Measurements from ENCODE around the gene RBFOX1. TPM values are rescaled to one million over a fixed set of nuclear protein-coding genes. Genes with fewer than 3 reads are reported as not detected.

RBFOX1 gene
- total RNA-seq, 2 donors from 2014 or later: not detected

DNA sequence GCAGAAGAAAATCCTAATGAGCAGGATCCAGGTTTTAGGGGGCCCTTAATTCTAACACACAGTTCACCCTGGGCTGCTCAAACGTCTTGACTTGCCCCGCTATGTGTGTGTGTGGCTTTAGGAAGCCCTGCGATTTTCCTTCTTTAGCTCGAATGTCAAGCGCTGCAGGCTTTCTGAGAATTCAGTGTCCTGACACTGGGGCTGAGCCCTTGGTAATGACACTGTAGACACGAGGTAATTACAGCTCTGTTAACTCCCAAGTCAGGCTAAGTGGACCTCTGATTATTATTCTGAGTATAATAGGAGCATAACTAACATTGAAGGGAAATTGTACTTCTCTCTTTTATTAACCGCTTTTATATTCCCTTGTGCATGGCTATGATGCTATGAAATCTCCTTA is 202.1 kb downstream of the RBFOX1 start:
- ATAC-seq: no peak

DNA sequence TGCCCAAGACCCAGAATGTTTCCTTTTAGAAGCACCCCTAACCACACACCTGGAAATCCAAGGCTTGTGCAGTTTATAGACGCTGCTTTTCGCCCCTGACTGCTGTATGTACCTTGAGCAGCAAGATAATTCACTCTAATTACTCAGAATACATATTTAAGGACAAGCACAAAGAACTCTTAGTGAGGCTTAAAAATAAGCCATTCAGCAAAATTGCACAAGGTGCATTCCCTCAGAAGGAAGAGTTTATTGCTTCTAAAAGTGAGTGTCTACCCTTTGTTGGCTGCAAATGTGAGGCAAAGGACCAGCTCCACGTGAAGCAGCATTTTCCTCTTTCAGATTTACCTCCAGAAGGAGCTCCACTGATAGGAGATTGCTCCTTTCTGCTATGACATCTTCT is 208.4 kb downstream of the RBFOX1 start:
- Histone ChIP-seq H3K4me3 (no peak overlapping the region), H3K9me3 (no peaks in the 10 kb centered on the region), H3K27ac (no peak overlapping the region), H3K27me3 (no peaks in the 10 kb centered on the region), H3K36me3 (replicated peaks in 1 of 2; ENCODE audit: insufficient read depth in 1 of 2, low read depth in 2 of 2) (no peaks in the 10 kb centered on the region), H3K4me1 (no peaks in the 10 kb centered on the region)
- DNase-seq (no peak), ATAC-seq (no peak)
- TF ChIP-seq CTCF (IDR thresholded peaks at IDR 0.05) (no peak), POLR2A (IDR thresholded peaks at IDR 0.05) (no peak)
- 63 to 73% methylated on average over 3 of the region's 3 CpGs for WGBS, 2 donors
- intact Hi-C loops (cut with DNase I): no loop called here

More for the DNA sequence above, 202.1 kb downstream of the RBFOX1 start:
- no peak for DNase-seq
- no peak for TF ChIP-seq CTCF (IDR thresholded peaks at IDR 0.05)
- TF ChIP-seq POLR2A (IDR thresholded peaks at IDR 0.05): no peak
- H3K4me1 ChIP-seq: no peaks in the 10 kb centered on the region
- no peaks in the 10 kb centered on the region for H3K36me3 ChIP-seq (replicated peaks in 1 of 2; ENCODE audit: insufficient read depth in 1 of 2, low read depth in 2 of 2)
- H3K9me3 ChIP-seq: no peaks in the 10 kb centered on the region
- 56 to 59% methylated on average over 7 of the region's 7 CpGs for WGBS, 2 donors
- H3K4me3 ChIP-seq: no peak overlapping the region
- intact Hi-C loops (cut with DNase I): no loop called here
- no peaks in the 10 kb centered on the region for H3K27me3 ChIP-seq
- H3K27ac ChIP-seq: no peak overlapping the region

GRCh38 chr16:7545251-7545650 is 212.6 kb downstream of the RBFOX1 start:
- Histone ChIP-seq H3K9me3 (no peaks in the 10 kb centered on the region), H3K36me3 (replicated peaks in 1 of 2; ENCODE audit: insufficient read depth in 1 of 2, low read depth in 2 of 2) (no peaks in the 10 kb centered on the region), H3K27ac (no peak overlapping the region), H3K27me3 (no peaks in the 10 kb centered on the region), H3K4me1 (no peaks in the 10 kb centered on the region), H3K4me3 (no peak overlapping the region)
- ATAC-seq: no peak
- no peak for TF ChIP-seq POLR2A (IDR thresholded peaks at IDR 0.05)
- TF ChIP-seq CTCF (IDR thresholded peaks at IDR 0.05): no peak
- intact Hi-C loops (cut with DNase I): no loop called here
- WGBS, 2 donors: 47 to 54% methylated on average over 9 of the region's 9 CpGs
- no peak for DNase-seq

- 23 to 30% methylated on average over 4 of the region's 4 CpGs for WGBS, 2 donors
Measured at GRCh38 chr16:7546948-7547347, 214.3 kb downstream of the RBFOX1 start.

More at GRCh38 chr16:7546948-7547347, 214.3 kb downstream of the RBFOX1 start:
- H3K27ac ChIP-seq: no peak overlapping the region
- DNase-seq (no peak), ATAC-seq (no peak)
- intact Hi-C loops (cut with DNase I): no loop called here
- no peaks in the 10 kb centered on the region for H3K27me3 ChIP-seq
- no peaks in the 10 kb centered on the region for H3K9me3 ChIP-seq
- TF ChIP-seq POLR2A (IDR thresholded peaks at IDR 0.05) (no peak), CTCF (IDR thresholded peaks at IDR 0.05) (no peak)
- no peak overlapping the region for H3K4me3 ChIP-seq
- no peaks in the 10 kb centered on the region for H3K36me3 ChIP-seq (replicated peaks in 1 of 2; ENCODE audit: insufficient read depth in 1 of 2, low read depth in 2 of 2)
- H3K4me1 ChIP-seq: no peaks in the 10 kb centered on the region
